LNCAP (cell line): ENCODE data around the gene KCNJ2.

ENCODE experiments used
- TF ChIP-seq, protein P1 (sequence below): fragments of 450-650 bp; IDR thresholded peaks from 2 replicates; pipeline ENCODE4 v1.5.1; 2017; ENCODE audit warnings: mild to moderate bottlenecking

Gene KCNJ2

DNA sequence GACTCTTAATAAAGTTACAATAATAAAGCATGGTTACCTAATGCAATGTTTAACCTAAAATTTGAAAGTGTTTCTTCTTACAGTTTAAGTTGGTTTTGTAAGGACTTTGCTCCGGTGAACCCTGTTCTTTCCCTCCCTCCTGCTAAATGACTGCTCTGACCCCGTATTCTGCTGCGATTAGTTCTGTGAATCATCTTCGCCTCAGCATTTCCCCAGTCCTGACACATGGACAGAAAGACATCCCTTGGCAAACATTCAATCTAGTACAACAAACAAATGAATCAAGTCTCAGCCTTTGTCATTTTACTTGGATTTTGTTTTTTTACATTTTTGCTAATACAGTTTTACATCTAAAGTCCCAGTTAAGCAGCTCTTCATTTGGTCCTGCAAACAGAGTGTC is 15.4 kb downstream of the KCNJ2 start:
- TF ChIP-seq, protein P1, sequence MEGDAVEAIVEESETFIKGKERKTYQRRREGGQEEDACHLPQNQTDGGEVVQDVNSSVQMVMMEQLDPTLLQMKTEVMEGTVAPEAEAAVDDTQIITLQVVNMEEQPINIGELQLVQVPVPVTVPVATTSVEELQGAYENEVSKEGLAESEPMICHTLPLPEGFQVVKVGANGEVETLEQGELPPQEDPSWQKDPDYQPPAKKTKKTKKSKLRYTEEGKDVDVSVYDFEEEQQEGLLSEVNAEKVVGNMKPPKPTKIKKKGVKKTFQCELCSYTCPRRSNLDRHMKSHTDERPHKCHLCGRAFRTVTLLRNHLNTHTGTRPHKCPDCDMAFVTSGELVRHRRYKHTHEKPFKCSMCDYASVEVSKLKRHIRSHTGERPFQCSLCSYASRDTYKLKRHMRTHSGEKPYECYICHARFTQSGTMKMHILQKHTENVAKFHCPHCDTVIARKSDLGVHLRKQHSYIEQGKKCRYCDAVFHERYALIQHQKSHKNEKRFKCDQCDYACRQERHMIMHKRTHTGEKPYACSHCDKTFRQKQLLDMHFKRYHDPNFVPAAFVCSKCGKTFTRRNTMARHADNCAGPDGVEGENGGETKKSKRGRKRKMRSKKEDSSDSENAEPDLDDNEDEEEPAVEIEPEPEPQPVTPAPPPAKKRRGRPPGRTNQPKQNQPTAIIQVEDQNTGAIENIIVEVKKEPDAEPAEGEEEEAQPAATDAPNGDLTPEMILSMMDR, result no peak

DNA sequence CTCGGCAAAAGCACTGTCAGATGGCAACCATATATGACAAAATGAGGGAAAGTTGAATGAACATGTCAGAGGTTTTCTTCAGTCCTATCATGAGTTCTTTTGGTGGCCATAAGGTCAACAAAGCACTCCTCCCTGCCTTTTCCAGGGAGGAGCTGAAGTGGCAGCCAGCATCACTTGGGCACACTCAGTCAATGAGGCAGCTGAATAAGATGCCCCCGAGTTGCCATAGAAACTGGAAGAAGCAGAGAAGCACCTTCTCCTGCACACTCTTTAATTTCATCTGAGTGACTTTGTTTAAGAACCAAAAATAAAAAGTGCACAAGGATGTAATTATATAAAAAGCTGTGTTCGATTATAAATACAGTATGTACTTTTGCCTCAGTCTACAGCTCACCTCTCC is 16.0 kb downstream of the KCNJ2 start:
- TF ChIP-seq, protein P1, result no peak

DNA sequence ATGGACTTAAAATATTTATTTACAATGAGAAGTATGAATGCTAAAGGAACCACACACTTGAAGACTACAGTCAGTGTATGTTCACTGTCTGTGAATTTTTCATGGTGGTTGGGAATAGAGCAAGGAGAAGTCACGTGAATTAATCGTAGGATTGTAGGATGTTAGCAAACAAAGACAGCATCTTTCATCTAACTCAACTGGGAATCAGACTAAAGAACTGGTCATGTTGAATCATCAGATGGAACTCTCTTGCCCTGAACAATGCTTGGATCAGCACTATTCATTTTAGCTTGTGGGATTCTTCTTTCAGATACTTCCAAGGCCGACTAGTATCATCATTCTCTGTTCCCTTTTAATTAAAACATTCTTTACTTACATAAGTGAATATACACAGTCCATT is 18.1 kb downstream of the KCNJ2 start:
- TF ChIP-seq, protein P1, result no peak

DNA sequence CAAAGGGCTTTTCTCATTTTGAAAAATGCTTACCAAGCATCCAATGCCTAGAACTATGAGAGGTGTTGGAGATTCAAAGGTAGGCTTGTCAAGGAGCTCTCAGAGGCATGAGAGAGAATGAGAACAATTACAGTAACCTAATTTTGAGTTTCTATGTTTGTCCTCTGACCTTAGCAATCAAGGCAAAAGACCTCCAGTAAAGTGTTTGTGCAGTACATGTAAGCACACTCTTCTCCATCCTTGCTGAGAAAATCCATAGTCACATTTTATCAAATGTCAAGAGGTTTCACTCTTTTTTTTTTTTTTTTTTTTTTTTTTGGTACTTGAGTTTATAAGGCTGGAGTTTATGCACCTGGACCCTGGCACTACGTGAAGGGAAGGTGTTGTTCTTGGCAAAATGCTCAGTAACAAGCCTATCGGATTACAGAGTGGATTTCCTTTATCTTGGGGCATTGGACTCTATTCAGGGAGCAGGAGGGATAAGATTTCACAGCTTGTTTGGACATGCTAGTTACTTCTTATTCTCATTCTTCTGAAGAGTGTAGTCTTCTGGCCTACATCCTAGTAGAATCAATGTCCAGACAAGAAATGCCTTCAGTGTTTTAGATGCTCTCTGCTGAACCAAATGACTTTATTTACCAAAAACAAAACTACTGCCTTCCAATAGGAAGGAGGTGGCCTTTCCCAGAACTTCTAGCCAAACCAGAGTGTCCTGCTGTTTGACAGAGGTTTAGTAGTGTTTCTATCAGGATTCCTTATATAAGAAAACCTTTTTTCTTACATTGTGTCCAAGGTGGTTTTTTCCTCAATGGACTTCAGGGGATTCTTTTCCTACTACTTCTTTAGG is 21.9 kb downstream of the KCNJ2 start:
- TF ChIP-seq, protein P1, result no peak

DNA sequence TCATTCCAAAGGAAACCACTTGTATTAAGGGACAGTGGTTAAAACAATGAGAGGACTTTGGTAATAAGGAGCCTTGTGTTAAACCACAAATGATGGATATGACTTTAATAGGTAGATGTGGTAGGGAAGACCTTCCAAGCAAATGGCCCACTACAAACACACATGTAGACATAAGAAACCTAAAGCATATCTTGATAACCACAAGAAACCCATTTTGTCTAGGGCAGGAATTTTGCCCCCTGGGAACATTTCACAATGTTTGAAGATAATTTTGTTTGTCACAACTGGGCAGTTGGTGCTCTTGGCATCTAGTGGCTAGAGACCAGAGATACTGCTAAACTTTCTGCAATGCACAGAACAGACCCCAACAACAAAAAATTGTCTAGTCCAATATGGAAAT is 25.8 kb downstream of the KCNJ2 start:
- TF ChIP-seq, protein P1, result no peak

DNA sequence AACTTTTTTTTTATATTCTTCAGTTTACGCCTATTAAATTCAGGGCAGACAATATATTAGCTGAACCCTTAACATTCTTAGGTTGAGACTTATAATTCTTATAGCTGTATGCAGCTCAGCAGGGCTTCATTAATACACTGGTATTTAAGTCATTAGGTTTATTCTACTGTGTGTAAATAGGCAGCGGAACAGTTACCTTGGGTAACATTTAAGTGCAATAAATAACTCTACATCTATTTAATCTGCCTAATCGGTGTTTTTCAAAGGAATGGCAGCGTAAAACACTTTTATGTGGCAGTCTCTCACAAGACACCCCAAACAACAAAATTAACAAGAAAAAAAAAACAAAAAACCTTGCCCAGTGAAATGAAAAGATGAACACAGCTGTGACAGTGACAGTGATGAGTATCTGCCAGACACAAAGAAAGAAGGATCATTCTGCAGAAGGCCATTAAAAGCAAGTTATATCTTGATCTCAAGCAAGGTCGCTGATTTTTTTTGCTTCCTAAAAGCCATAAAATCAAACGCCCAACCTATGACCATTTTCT is 32.6 kb downstream of the KCNJ2 start:
- TF ChIP-seq, protein P1, result no peak

DNA sequence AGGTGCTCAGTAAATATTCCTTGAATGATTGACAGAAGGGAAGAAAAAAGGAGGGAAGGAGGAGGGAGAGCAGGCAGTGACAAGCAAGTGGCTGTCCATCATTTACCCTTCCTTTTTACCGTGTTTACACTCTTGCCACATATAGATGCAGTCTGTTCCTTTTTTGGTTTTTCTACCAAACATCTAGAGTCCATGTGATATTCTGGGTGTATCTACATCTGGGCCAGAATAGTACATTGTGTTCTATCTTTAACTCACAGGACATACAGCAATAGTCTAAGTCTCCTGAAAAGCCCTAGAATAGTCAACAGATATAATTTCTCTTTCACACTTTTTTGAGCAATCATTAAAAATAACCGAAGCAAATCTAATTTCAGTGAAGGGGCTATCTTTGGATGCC is 33.5 kb downstream of the KCNJ2 start:
- TF ChIP-seq, protein P1, result no peak
